Large intestine (tissue), 1 donor: ENCODE measurements around the gene FADS1. TPM values are rescaled to one million over a fixed set of nuclear protein-coding genes. Genes with fewer than 3 reads are reported as not detected.

Source experiments
- polyA plus RNA-seq: library from polyadenylated mRNA; unstranded; fragments of 120-200 nt; gene quantifications from one replicate; pipeline ENCODE4 v1.2.1, GENCODE V29; 2013

Gene FADS1
- polyA plus RNA-seq, 1 donor, result 9.0 TPM

Other genes starting within 250 kb of the FADS1 start
- gene SYT7, start 235.9 kb downstream of the FADS1 start, polyA plus RNA-seq, result 12.1 TPM
- gene DAGLA, start 136.6 kb downstream of the FADS1 start, polyA plus RNA-seq, result 12.0 TPM
- 55.5 TPM for gene MYRF, start 64.4 kb downstream of the FADS1 start, polyA plus RNA-seq
- 189 TPM for gene TMEM258, start 24.4 kb downstream of the FADS1 start, polyA plus RNA-seq
- gene FEN1, start 24.1 kb downstream of the FADS1 start, polyA plus RNA-seq, result 21.5 TPM
- 28.8 TPM for gene FADS2, start 11.3 kb upstream of the FADS1 start, polyA plus RNA-seq
- 9.1 TPM for gene FADS3, start 74.5 kb upstream of the FADS1 start, polyA plus RNA-seq
- gene RAB3IL1, start 100.6 kb upstream of the FADS1 start, polyA plus RNA-seq, result 19.6 TPM
- gene BEST1, start 133.3 kb upstream of the FADS1 start, polyA plus RNA-seq, result 3.9 TPM
- gene FTH1, start 150.6 kb upstream of the FADS1 start, polyA plus RNA-seq, result 5,100 TPM